GM12878 (cell line): ENCODE results near the gene YBX1.

Source experiments
- CBX3 ChIP-seq: fragments of 200-600 bp; sonication (generic); IDR thresholded peaks from 2 replicates; pipeline ENCODE4 v1.6.1; 2016; ENCODE audit warnings: low read depth, borderline replicate concordance
- POLR2A ChIP-seq: IDR thresholded peaks from 2 replicates; pipeline ENCODE4 v1.6.1; 2011; ENCODE audit warnings: low read depth, mild to moderate bottlenecking, low read length
- RAD21 ChIP-seq: IDR thresholded peaks from 2 replicates; pipeline ENCODE4 v1.6.1; 2011; ENCODE audit warnings: mild to moderate bottlenecking, low read depth, low read length, moderate library complexity; ENCODE audit not compliant: insufficient read depth
- ZBED1 ChIP-seq: IDR thresholded peaks from 2 replicates; pipeline ENCODE4 v1.6.1; 2016; ENCODE audit warnings: borderline replicate concordance
- TF ChIP-seq, protein P1 (sequence below): IDR thresholded peaks from 2 replicates; pipeline ENCODE4 v1.6.1; 2012; ENCODE audit warnings: improper control_type of control experiment, low read depth, low read length; ENCODE audit not compliant: insufficient replicate concordance
- TF ChIP-seq, protein P2 (sequence below), 3 experiments: IDR thresholded peaks in 2 of 3; conservative IDR thresholded peaks in 1 of 3; 2 replicates each; pipeline ENCODE4 v1.5.1; 2011; ENCODE audit warnings: low read depth in 3 of 3, low read length in 3 of 3, mild to moderate bottlenecking in 3 of 3, control low read depth in 2 of 3, moderate library complexity in 2 of 3, inconsistent platforms in 1 of 3, mixed read lengths in 1 of 3; ENCODE audit not compliant: control insufficient read depth in 2 of 3, insufficient read depth in 1 of 3; ENCODE audit errors: extremely low read depth in 1 of 3

DNA sequence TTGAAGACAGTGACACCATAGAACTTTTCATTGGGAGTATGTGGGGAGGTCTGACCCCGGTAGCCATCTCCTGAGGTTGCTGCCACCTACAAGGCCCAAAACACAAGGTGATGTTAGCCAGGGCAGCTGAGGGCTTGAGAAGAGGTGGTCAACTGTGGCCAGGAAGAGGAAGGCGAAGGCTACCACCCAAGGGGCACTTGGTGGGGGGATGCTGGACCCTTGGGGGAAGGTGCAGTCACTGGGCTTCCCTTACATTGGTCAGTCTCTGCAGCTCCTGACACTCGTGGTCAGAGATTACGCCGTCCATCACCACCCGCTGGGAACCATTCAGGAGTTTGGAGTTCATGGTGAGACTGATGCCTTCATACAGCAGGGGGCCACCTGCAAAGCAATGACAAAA is 70.1 kb downstream of the YBX1 start:
- TF ChIP-seq RAD21 (no peak), POLR2A (no peak), ZBED1 (no peak), CBX3 (no peak)
- TF ChIP-seq, protein P1, sequence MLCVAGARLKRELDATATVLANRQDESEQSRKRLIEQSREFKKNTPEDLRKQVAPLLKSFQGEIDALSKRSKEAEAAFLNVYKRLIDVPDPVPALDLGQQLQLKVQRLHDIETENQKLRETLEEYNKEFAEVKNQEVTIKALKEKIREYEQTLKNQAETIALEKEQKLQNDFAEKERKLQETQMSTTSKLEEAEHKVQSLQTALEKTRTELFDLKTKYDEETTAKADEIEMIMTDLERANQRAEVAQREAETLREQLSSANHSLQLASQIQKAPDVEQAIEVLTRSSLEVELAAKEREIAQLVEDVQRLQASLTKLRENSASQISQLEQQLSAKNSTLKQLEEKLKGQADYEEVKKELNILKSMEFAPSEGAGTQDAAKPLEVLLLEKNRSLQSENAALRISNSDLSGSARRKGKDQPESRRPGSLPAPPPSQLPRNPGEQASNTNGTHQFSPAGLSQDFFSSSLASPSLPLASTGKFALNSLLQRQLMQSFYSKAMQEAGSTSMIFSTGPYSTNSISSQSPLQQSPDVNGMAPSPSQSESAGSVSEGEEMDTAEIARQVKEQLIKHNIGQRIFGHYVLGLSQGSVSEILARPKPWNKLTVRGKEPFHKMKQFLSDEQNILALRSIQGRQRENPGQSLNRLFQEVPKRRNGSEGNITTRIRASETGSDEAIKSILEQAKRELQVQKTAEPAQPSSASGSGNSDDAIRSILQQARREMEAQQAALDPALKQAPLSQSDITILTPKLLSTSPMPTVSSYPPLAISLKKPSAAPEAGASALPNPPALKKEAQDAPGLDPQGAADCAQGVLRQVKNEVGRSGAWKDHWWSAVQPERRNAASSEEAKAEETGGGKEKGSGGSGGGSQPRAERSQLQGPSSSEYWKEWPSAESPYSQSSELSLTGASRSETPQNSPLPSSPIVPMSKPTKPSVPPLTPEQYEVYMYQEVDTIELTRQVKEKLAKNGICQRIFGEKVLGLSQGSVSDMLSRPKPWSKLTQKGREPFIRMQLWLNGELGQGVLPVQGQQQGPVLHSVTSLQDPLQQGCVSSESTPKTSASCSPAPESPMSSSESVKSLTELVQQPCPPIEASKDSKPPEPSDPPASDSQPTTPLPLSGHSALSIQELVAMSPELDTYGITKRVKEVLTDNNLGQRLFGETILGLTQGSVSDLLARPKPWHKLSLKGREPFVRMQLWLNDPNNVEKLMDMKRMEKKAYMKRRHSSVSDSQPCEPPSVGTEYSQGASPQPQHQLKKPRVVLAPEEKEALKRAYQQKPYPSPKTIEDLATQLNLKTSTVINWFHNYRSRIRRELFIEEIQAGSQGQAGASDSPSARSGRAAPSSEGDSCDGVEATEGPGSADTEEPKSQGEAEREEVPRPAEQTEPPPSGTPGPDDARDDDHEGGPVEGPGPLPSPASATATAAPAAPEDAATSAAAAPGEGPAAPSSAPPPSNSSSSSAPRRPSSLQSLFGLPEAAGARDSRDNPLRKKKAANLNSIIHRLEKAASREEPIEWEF: no peak
- TF ChIP-seq, protein P2, sequence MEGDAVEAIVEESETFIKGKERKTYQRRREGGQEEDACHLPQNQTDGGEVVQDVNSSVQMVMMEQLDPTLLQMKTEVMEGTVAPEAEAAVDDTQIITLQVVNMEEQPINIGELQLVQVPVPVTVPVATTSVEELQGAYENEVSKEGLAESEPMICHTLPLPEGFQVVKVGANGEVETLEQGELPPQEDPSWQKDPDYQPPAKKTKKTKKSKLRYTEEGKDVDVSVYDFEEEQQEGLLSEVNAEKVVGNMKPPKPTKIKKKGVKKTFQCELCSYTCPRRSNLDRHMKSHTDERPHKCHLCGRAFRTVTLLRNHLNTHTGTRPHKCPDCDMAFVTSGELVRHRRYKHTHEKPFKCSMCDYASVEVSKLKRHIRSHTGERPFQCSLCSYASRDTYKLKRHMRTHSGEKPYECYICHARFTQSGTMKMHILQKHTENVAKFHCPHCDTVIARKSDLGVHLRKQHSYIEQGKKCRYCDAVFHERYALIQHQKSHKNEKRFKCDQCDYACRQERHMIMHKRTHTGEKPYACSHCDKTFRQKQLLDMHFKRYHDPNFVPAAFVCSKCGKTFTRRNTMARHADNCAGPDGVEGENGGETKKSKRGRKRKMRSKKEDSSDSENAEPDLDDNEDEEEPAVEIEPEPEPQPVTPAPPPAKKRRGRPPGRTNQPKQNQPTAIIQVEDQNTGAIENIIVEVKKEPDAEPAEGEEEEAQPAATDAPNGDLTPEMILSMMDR (IDR thresholded peaks at IDR 0.05 in 2 of 3, conservative IDR thresholded peaks at IDR 0.05 in 1 of 3; ENCODE audit: control insufficient read depth in 2 of 3, extremely low read depth in 1 of 3, insufficient read depth in 1 of 3, low read depth in 3 of 3, low read length in 3 of 3): no peak
